OCI-LY3 (cell line): ENCODE results near the gene RAB13.
A peak's percentile ranks its signal among the peaks of the same experiment; 100 is the strongest.

ENCODE experiments used
- H2AFZ ChIP-seq: fragments of 200-600, 300-600 bp; shearing (Covaris generic); 2 replicates; pipeline ENCODE4 v1.6.0; 2014; ENCODE audit warnings: antibody characterized with exemption, low read depth, low read length
- H3K27ac ChIP-seq: fragments of 200-600, 300-600 bp; sonication (generic); 2 replicates; pipeline ENCODE4 v1.5.1; 2014; ENCODE audit warnings: mild to moderate bottlenecking, low read length, moderate library complexity, mixed read lengths
- H3K27me3 ChIP-seq: fragments of 200-600, 300-600 bp; sonication (generic); 2 replicates; pipeline ENCODE4 v1.6.1; 2014; ENCODE audit warnings: low read depth, low read length, mixed read lengths
- H3K36me3 ChIP-seq: fragments of 200-600, 300-600 bp; sonication (generic); replicated peaks from 2 replicates; pipeline ENCODE3; 2014; ENCODE audit warnings: low read depth, low read length, mixed read lengths
- H3K4me1 ChIP-seq: fragments of 300-600, 200-600 bp; sonication (generic); 2 replicates; pipeline ENCODE4 v1.6.1; 2014; ENCODE audit warnings: low read length, mixed read lengths
- H3K4me2 ChIP-seq: fragments of 200-600, 300-600 bp; sonication (generic); 2 replicates; pipeline ENCODE4 v1.6.1; 2014; ENCODE audit warnings: low read length, mixed read lengths
- H3K4me3 ChIP-seq: fragments of 300-600, 200-600 bp; sonication (generic); 2 replicates; pipeline ENCODE4 v1.5.1; 2014; ENCODE audit warnings: antibody characterized with exemption, mild to moderate bottlenecking, low read length, moderate library complexity
- H3K79me2 ChIP-seq: fragments of 300-600, 200-600 bp; shearing (Covaris generic); 2 replicates; pipeline ENCODE4 v1.6.1; 2014; ENCODE audit warnings: mild to moderate bottlenecking, low read length, mixed read lengths
- H3K9ac ChIP-seq: fragments of 300-600, 200-600 bp; shearing (Covaris generic); 2 replicates; pipeline ENCODE4 v1.6.0; 2014; ENCODE audit warnings: mild to moderate bottlenecking, low read length, moderate library complexity
- H3K9me3 ChIP-seq: fragments of 200-600, 300-600 bp; shearing (Covaris generic); 2 replicates; pipeline ENCODE4 v1.6.1; 2014; ENCODE audit warnings: low read length, mixed read lengths; ENCODE audit not compliant: insufficient read depth
- H4K20me1 ChIP-seq: fragments of 200-600, 300-600 bp; sonication (generic); 2 replicates; pipeline ENCODE4 v1.6.1; 2016; ENCODE audit warnings: low read length, mixed read lengths; ENCODE audit not compliant: insufficient read depth
- EZH2phosphoT487 ChIP-seq: fragments of 200-600 bp; shearing (Covaris generic); IDR thresholded peaks from 2 replicates; pipeline ENCODE4 v1.6.1; 2018; ENCODE audit warnings: antibody characterized with exemption, mixed run types, low read depth
- TF ChIP-seq, protein P1 (sequence below): fragments of 200-600, 300-600 bp; sonication (generic); IDR thresholded peaks from 2 replicates; pipeline ENCODE4 v1.5.1; 2014; ENCODE audit warnings: antibody characterized with exemption, low read length, low read depth

The RAB13 gene

DNA sequence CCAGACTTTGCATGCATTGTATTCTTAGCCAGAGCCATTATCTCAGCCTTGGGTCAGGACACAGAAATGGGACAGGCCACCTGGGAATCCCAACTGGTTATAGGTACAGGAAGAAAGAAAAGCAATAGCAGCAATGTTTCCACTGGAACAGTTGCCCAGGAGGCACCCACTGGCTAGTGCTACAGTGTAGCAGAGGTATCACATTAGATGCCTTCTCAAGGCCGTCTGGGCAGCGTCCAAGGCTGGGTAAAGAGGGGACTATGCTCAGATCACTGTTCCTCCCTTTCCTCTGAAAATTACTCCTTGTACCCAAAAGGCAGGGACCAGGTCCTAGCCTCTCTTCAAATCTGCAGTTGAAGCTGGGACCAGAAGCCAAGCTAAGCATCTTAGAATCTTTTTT is 15.8 kb downstream of the RAB13 start:
- H3K4me1 ChIP-seq, result peaks cover 28% of the 10 kb centered on the region
- TF ChIP-seq, protein P1, sequence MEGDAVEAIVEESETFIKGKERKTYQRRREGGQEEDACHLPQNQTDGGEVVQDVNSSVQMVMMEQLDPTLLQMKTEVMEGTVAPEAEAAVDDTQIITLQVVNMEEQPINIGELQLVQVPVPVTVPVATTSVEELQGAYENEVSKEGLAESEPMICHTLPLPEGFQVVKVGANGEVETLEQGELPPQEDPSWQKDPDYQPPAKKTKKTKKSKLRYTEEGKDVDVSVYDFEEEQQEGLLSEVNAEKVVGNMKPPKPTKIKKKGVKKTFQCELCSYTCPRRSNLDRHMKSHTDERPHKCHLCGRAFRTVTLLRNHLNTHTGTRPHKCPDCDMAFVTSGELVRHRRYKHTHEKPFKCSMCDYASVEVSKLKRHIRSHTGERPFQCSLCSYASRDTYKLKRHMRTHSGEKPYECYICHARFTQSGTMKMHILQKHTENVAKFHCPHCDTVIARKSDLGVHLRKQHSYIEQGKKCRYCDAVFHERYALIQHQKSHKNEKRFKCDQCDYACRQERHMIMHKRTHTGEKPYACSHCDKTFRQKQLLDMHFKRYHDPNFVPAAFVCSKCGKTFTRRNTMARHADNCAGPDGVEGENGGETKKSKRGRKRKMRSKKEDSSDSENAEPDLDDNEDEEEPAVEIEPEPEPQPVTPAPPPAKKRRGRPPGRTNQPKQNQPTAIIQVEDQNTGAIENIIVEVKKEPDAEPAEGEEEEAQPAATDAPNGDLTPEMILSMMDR, result no peak
- no peak for TF ChIP-seq EZH2phosphoT487

DNA sequence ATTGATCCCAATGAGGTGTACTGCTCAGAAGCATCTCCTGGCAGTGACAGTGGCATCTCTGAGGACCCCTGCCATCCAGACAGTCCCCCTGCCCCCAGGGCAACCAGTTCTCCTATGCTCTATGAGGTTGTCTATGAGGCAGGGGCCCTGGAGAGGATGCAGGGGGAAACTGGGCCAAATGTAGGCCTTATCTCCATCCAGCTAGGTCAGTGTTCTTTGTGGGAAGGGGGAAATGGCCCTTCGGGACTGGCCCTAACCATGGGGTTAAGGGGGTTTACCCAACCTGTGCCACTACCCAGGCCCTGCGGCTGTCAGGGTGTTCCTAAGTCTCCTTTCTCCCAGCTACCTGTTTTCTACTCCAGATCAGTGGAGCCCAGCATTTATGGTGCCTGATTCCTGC is 17.2 kb downstream of the RAB13 start:
- H3K36me3 ChIP-seq, result peaks cover 25% of the 10 kb centered on the region
- no peaks in the 10 kb centered on the region for H4K20me1 ChIP-seq
- no peak overlapping the region for H3K4me2 ChIP-seq
- TF ChIP-seq, protein P1, result no peak
- TF ChIP-seq EZH2phosphoT487, result no peak
- H3K4me3 ChIP-seq, result no peak overlapping the region
- no peak overlapping the region for H2AFZ ChIP-seq
- no peak overlapping the region for H3K9ac ChIP-seq
- no peaks in the 10 kb centered on the region for H3K9me3 ChIP-seq
- H3K27ac ChIP-seq, result no peak overlapping the region
- peaks cover 23% of the 10 kb centered on the region for H3K79me2 ChIP-seq
- H3K4me1 ChIP-seq, result peaks cover 34% of the 10 kb centered on the region
- H3K27me3 ChIP-seq, result no peaks in the 10 kb centered on the region

More for the DNA sequence above, 15.8 kb downstream of the RAB13 start:
- peaks cover 18% of the 10 kb centered on the region for H3K79me2 ChIP-seq
- H3K4me2 ChIP-seq, result no peak overlapping the region
- no peak overlapping the region for H3K9ac ChIP-seq
- H2AFZ ChIP-seq, result no peak overlapping the region
- H3K27me3 ChIP-seq, result no peaks in the 10 kb centered on the region
- H3K9me3 ChIP-seq, result no peaks in the 10 kb centered on the region
- no peak overlapping the region for H3K27ac ChIP-seq
- H3K36me3 ChIP-seq, result peaks cover 35% of the 10 kb centered on the region
- no peak overlapping the region for H3K4me3 ChIP-seq
- H4K20me1 ChIP-seq, result no peaks in the 10 kb centered on the region

DNA sequence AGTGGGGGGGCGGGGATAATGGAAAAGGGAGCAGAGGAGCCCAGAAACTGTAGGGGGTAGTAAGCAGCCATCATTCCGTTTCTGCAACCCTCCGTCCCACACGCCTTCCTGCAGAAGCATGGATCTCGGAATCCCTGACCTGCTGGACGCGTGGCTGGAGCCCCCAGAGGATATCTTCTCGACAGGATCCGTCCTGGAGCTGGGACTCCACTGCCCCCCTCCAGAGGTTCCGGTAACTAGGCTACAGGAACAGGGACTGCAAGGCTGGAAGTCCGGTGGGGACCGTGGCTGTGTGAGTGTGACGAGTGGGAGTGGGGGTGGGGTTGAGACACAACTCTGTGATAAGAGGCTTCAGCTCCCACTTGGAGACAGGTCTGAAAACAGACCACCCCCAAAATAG is 17.7 kb downstream of the RAB13 start:
- Histone ChIP-seq H3K79me2 (peaks cover 26% of the 10 kb centered on the region), H3K36me3 (peaks cover 20% of the 10 kb centered on the region), H3K27ac (no peak overlapping the region), H3K4me3 (peak overlapping the region; percentile 83), H3K4me1 (peaks cover 37% of the 10 kb centered on the region), H3K9ac (peak overlapping the region; percentile 88; the same call in 1 of the 2 replicates), H3K9me3 (no peaks in the 10 kb centered on the region), H2AFZ (no peak overlapping the region), H4K20me1 (no peaks in the 10 kb centered on the region), H3K4me2 (peak overlapping the region; percentile 93), H3K27me3 (no peaks in the 10 kb centered on the region)
- TF ChIP-seq EZH2phosphoT487, result no peak
- TF ChIP-seq, protein P1, result no peak

DNA sequence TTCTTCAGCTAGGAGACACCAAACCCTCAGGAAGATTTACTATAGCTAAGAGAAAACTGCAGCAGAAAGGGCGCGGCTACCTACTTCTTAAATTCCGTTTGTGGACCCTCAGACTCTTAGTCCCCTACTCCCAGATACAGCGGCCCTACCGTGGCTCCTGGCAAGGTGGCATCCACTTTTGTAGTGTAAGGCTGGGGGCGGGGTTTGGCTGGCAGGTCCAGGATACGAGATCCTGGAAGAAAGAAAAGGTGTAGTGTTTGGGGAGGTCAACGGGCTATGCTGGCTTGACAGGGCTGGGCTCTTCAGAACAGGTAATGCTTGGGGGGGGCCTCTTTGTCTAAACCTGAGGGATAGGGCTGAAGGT is 18.2 kb downstream of the RAB13 start:
- H3K79me2 ChIP-seq, result peaks cover 30% of the 10 kb centered on the region
- peaks cover 36% of the 10 kb centered on the region for H3K4me1 ChIP-seq

More for the DNA sequence above, 18.2 kb downstream of the RAB13 start:
- Histone ChIP-seq H3K27ac (peak overlapping the region; percentile 85), H3K27me3 (no peaks in the 10 kb centered on the region), H3K9ac (peak overlapping the region; percentile 88), H3K36me3 (peaks cover 15% of the 10 kb centered on the region), H3K4me3 (peak overlapping the region; percentile 83), H4K20me1 (no peaks in the 10 kb centered on the region), H3K9me3 (no peaks in the 10 kb centered on the region), H3K4me2 (peak overlapping the region; percentile 93), H2AFZ (peak overlapping the region; percentile 81)
- TF ChIP-seq, protein P1, result no peak; the same call in none of the 2 replicates
- no peak for TF ChIP-seq EZH2phosphoT487
